Fibroblast of mammary gland (primary cell): ENCODE results near the gene ASB10.

Experiments
- DNase-seq: peaks from one replicate; pipeline ENCODE4 v3.0.0-alpha.2; 2010; ENCODE audit warnings: low read depth
- H3K4me3 ChIP-seq: 2 replicates; pipeline ENCODE4 v1.5.1; 2011; ENCODE audit warnings: low read depth, mild to moderate bottlenecking, low read length, moderate library complexity; ENCODE audit not compliant: control insufficient read depth
- CTCF ChIP-seq: conservative IDR thresholded peaks from 2 replicates; pipeline ENCODE4 v1.5.1; 2011; ENCODE audit warnings: low read depth, low read length, inconsistent platforms; ENCODE audit not compliant: control insufficient read depth, insufficient read depth

Gene ASB10

GRCh38 chr7:151132461-151133205 is 54.4 kb downstream of the ASB10 start:
- DNase-seq: no peak
- no peak for TF ChIP-seq CTCF
- no peak overlapping the region for H3K4me3 ChIP-seq

DNA sequence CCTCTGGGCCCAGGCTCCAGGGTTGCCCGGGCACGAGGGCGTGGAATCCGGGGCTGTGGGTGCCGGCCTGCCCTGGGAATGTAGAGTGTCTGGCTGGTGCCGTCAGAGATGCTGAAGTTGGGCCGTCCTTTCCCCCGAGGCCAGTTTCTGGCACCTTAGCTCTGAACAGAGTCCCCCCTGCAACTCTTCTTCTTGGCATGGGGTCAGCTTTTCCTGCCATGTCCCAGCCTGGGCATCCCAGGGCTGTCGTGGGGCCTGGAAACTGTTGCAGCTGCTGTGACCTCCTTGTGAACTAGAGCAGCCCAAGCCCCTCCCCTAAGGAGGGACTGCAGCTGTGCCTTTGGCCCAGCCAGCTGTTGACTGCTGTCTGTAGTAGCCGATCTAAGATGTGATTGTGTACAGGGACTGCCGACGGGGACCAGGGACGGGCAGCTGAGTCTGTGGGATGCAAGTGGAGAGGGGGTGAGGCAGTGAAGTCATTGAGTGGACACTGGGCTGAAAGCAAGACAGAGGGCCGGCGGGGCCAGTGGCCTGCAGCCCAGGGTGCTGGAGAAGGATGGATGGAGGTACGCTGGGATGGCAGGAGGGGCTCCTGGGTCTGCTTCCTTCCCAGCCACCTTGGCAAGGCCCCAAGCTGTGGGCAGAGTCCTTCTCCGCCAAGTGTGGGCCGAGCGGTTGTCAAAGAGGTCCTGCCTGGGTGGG is 55.3 kb downstream of the ASB10 start:
- no peak overlapping the region for H3K4me3 ChIP-seq
- DNase-seq: no peak
- no peak for TF ChIP-seq CTCF

DNA sequence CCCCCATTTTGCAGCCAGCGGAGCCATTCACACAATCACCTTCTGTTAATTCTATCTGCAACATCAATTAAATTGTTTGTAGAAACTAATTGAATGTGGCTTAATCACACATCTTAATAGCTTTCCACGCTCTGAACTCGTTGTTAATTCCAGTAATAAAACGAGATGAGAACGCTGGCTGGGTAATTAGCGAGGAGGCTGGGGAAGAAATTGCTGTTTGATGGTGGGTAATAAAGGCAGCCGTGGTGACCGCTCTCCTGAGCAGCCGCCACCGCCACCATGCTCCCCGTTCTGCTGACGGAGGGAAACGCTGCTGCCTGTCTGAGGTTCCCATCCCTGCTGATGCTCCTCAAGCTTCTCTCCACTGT is 55.8 kb downstream of the ASB10 start:
- TF ChIP-seq CTCF: no peak

GRCh38 chr7:151130741-151131157 is 56.3 kb downstream of the ASB10 start:
- no peak for DNase-seq
- H3K4me3 ChIP-seq: no peak overlapping the region
- TF ChIP-seq CTCF: no peak

More for the DNA sequence above, 55.8 kb downstream of the ASB10 start:
- H3K4me3 ChIP-seq: no peak overlapping the region
- no peak for DNase-seq

GRCh38 chr7:151129960-151130591 is 57.0 kb downstream of the ASB10 start:
- no peak for TF ChIP-seq CTCF
- H3K4me3 ChIP-seq: no peak overlapping the region
- no peak for DNase-seq

DNA sequence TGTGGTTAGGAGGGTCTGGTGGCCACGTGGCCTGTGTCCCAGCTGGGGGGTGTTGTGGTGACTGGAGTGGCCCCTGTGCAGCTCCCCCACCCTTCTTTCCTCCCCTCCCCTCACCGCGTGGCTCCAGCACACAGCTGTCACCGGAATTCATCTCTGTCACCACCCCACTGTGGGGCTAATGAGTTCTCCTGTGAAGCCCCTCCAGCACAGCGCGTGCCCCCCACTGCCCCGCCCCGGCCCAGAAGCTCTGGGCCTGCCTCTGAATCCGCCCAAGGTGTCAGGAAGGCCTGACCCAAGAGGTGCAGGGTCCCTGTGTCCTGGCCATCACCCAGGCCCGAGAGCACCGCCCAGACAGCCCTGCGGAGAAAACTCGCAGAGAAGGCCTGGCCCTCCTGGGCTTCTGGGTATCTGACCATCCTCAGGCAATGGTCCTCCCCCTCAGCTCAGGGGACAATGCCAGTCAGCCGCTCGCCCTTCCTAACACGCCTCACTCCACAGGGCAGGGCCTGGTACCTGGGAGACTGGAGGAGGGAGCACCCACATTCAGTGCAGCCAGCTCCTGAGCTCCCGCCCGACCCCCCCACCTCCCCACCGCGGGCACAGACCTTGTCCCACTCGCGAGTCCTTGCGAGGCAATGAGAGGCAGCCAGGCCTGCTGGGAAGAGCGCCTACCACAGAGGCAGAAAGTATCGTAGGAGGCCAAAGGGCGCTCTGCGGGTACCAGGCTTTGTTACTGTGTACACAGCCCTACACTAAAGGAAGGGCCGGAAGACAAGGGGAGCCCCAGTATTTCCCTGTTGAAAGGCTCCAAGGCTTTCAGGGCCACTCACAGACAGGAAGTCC is 57.7 kb downstream of the ASB10 start:
- no peak overlapping the region for H3K4me3 ChIP-seq
- no peak for DNase-seq
- TF ChIP-seq CTCF: no peak
